Measurements from ENCODE around the gene B9D2.

Gene B9D2

GRCh38 chr19:41322451-41322850, 41.5 kb downstream of the B9D2 start:
- no peak overlapping the region for H3K4me3 ChIP-seq (ENCODE audit: low read length)
- TF ChIP-seq, protein P1, sequence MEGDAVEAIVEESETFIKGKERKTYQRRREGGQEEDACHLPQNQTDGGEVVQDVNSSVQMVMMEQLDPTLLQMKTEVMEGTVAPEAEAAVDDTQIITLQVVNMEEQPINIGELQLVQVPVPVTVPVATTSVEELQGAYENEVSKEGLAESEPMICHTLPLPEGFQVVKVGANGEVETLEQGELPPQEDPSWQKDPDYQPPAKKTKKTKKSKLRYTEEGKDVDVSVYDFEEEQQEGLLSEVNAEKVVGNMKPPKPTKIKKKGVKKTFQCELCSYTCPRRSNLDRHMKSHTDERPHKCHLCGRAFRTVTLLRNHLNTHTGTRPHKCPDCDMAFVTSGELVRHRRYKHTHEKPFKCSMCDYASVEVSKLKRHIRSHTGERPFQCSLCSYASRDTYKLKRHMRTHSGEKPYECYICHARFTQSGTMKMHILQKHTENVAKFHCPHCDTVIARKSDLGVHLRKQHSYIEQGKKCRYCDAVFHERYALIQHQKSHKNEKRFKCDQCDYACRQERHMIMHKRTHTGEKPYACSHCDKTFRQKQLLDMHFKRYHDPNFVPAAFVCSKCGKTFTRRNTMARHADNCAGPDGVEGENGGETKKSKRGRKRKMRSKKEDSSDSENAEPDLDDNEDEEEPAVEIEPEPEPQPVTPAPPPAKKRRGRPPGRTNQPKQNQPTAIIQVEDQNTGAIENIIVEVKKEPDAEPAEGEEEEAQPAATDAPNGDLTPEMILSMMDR (conservative IDR thresholded peaks at IDR 0.05; ENCODE audit: low read length), result no peak
- DNase-seq (ENCODE audit: low read depth), result no peak

- TF ChIP-seq, protein P1 (conservative IDR thresholded peaks at IDR 0.05; ENCODE audit: low read length), result peak; percentile 78
- peak; percentile 70 for DNase-seq (ENCODE audit: low read depth)
- no peak overlapping the region for H3K4me3 ChIP-seq (ENCODE audit: low read length)
Measured at GRCh38 chr19:41321600-41322270, 42.2 kb downstream of the B9D2 start.

- H3K4me3 ChIP-seq (ENCODE audit: low read length), result no peak overlapping the region
- DNase-seq (ENCODE audit: low read depth), result no peak
- TF ChIP-seq, protein P1 (conservative IDR thresholded peaks at IDR 0.05; ENCODE audit: low read length), result no peak
Measured at GRCh38 chr19:41321204-41321599, 42.7 kb downstream of the B9D2 start.

DNA sequence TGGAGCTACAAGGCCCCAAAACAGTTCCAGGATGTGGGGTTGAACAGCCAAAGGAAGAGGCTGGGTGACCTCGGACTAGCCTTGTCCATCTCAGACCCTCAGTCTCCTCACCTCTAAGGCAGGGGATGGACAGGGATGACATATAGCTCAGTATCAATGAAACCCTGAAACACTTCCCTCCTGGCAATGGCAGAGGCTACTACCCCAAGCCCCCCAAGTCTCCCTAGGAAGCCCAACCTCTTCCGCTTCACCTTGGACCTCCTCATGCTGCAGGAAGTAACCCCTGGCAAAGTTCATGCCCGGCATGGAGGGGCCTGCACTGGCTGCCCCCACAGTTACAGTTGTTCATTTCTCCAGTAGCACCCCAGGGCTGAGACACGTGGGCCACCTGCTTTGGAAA, 43.4 kb downstream of the B9D2 start:
- TF ChIP-seq, protein P1 (conservative IDR thresholded peaks at IDR 0.05; ENCODE audit: low read length), result no peak
- no peak overlapping the region for H3K4me3 ChIP-seq (ENCODE audit: low read length)
- no peak for DNase-seq (ENCODE audit: low read depth)

- DNase-seq (ENCODE audit: low read depth), result no peak
Measured at GRCh38 chr19:41320185-41320518, 43.8 kb downstream of the B9D2 start.

GRCh38 chr19:41319500-41320184, 44.3 kb downstream of the B9D2 start:
- TF ChIP-seq, protein P1 (conservative IDR thresholded peaks at IDR 0.05; ENCODE audit: low read length), result no peak
- H3K4me3 ChIP-seq (ENCODE audit: low read length), result no peak overlapping the region
- no peak for DNase-seq (ENCODE audit: low read depth)

More at GRCh38 chr19:41320185-41320518, 43.8 kb downstream of the B9D2 start:
- H3K4me3 ChIP-seq (ENCODE audit: low read length), result no peak overlapping the region
- TF ChIP-seq, protein P1 (conservative IDR thresholded peaks at IDR 0.05; ENCODE audit: low read length), result no peak
